GM12892 (cell line): ENCODE measurements around the gene SCUBE2.

ENCODE experiments used
- POLR2A ChIP-seq: IDR thresholded peaks from 2 replicates; pipeline ENCODE4 v1.6.1; 2011; ENCODE audit warnings: low read depth, low read length, control low read depth
- POLR2AphosphoS5 ChIP-seq: IDR thresholded peaks from 2 replicates; pipeline ENCODE4 v1.6.1; 2011; ENCODE audit warnings: low read depth, low read length, control low read depth
- TAF1 ChIP-seq: IDR thresholded peaks from 2 replicates; pipeline ENCODE4 v1.6.1; 2011; ENCODE audit warnings: low read depth, mild to moderate bottlenecking, control low read depth, low read length, borderline replicate concordance

GRCh38 chr11:9013373-9013772 lies 78.0 kb downstream of the SCUBE2 start:
- TF ChIP-seq POLR2AphosphoS5 (no peak), POLR2A (no peak), TAF1 (no peak)
